HS-27A (cell line): ENCODE results near the gene TPT1.
"Not testable (repeated sequence)": the region's sequence is repeated elsewhere in the genome, so short reads cannot be mapped to it uniquely, and the experiment has no call there.

Experiments used
- DNase-seq: peaks from one replicate; pipeline ENCODE4 v3.0.0-alpha.2; 2012; ENCODE audit warnings: low read depth, missing footprints

TPT1 gene

DNA sequence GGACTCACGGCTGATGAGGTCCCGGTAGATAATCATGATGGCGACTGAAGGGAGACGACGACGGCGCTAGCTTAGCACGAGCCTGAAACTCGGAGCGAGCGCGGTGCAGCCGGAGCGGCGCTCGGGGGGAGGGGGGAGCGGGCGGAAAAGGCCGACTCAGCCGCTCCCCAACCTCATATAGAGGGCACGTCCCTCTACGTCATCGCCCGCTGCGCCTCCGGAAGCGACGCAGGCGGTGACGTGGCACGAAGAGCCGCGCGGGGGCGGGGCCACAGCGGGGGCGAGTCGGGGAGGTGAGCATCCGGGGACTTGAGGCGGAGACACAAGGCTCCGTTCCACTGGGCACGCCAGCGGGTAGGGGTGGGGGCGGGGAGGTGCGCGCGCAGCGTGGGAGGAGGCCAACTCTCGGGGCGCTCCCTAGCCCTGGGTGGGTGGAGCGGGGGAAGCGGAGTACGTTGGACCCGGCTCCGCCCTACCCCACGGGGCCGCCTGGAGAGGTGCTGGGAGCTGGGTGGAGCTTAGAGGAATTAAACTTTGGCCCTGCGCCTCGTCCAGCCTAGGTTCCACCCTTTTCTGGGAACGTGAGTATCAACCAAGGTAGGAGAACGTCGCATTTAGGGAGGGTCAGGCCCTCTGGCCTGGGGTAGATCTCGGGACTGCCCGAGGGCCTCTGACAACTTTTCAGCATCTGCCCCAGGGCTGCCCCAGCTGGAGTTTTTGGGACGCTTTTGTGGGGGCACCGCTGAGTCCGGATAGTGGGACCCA lies at the start of gene TPT1:
Gene TPT1, minus strand, starts transcription at position 150 of the 765 bp plus-strand sequence. Its CDS starts 114 bp downstream, at position 36.
- peak; percentile 82 for DNase-seq

DNA sequence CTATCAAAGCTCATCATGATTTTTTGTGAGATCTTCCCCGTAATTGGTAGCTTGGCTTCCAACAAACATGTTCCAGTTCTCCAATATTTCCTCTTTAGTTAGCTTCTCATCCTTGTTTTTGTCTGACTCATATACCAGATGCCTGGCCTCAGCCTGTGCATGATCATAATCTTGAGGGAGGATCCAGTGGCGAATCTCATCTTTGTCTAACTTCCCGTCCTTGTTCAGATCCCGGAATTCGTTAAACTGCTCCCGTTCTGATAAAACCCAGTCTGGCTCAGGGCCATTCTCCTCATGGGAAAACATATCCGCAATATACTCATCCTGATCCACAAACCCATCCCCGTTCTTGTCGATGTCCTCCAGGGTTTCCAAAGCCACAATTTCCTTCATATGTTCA lies 49.4 kb upstream of the TPT1 start:
- DNase-seq, result not testable (repeated sequence)

DNA sequence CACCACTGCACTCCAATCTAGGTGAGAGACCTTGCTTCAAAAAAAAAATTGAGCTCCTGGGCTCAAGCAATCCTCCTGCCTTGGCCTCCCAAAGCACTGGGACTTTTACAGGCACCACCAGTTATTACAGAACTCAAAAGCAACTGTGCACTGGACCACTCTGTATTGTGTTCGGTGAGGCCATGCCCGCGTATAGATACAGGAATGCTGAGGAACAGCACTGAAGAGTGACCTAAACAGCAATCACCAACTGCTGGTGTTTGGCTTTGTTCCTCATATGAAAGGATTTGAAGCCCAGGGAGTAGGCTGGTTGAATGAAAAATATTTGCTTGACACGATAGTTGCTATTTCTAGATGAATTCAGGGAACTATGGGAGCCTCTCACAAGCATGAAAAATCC lies 47.7 kb upstream of the TPT1 start:
- no peak for DNase-seq

- DNase-seq, result not testable (repeated sequence)
Measured at GRCh38 chr13:45386892-45387575, 46.1 kb upstream of the TPT1 start.

- no peak for DNase-seq
Measured at GRCh38 chr13:45385907-45386553, 45.0 kb upstream of the TPT1 start.

DNA sequence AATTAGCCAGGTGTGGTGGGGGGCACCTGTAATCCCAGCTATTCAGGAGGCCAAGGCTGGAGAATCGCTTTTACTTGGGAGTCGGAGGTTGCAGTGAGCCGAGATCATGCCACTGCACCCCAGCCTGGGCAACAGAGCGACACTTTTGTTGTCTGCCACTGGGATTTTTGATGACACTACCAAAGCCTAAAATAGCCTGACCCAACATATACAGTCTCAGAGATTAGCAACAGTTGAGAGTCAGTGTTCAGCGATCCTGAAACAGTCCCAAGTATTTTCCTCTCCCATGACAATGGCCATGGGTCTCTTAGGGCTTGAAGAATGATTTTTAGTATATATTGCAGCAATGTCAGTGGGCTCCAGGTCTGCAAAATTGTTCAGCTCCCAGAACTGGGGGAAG lies 44.3 kb upstream of the TPT1 start:
- DNase-seq, result no peak

GRCh38 chr13:45384474-45385174 lies 43.6 kb upstream of the TPT1 start:
- DNase-seq, result no peak

DNA sequence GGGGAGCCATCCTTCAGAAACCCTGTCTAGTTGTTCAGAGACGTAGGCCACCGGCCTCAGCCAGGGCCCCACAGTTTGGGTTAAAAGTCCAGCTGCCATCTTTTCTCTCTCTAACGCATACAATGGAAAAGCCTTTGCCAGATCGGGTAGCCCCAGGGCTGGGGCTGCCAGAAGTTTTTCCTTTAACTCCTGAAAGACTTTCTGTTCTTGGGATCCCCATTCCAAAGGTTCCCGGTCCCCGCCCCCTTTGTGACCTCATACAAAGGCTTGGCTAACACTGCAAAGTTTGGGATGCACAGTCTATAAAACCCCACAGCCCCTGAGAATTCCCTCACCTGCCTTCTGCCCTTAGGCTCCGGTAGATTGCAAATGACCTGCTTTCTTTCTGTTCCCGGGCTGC lies 41.8 kb upstream of the TPT1 start:
- DNase-seq, result not testable (repeated sequence)

DNA sequence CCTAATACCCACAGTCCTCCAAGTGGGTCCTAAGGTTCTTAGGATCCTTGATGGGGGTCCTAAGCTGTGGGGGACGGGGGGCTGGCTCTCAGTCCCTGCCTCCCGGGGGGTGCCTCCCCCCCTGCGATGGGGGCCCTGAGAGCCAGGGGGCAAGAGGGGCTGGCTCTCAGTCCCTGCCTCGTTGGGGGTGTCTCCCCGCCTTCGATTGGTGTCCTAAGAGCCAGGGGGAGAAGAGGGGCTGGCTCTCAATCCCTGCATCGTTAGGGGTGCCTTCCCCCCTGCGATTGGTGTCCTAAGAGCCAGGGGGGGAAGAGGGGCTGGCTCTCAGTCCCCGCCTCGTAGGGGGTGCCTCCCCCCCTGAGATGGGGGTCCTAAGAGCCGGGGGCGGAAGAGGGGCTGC lies 40.2 kb upstream of the TPT1 start:
- DNase-seq, result no peak

- DNase-seq, result not testable (repeated sequence)
Measured at GRCh38 chr13:45380708-45381107, 39.7 kb upstream of the TPT1 start.

DNA sequence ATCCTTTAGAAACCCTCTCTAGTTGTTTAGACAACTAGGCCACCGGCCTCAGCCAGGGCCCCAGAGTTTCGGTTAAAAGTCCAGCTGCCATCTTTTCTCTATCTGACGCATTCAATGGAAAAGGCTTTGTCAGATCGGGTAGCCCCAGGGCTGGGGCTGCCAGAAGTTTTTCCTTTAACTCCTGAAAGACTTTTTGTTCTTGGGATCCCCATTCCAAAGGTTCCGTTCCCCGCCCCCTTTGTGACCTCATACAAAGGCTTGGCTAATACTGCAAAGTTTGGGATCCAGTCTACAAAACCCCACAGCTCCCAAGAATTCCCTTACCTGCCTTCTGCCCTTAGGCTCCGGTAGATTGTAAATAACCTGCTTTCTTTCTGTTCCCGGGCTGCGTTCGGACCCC lies 38.5 kb upstream of the TPT1 start:
- DNase-seq, result not testable (repeated sequence)

DNA sequence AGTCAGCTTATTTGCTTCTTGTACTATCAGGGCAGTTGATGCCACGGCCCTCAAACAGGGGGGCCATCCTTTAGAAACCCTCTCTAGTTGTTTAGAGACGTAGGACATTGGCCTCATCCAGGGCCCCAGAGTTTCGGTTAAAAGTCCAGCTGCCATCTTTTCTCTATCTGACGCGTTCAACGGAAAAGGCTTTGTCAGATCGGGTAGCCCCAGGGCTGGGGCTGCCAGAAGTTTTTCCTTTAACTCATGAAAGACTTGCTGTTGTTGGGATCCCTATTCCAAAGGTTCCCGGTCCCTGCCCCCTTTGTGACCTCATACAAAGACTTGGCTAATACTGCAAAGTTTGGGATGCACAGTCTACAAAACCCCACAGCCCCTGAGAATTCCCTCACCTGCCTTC lies 37.8 kb upstream of the TPT1 start:
- not testable (repeated sequence) for DNase-seq

DNA sequence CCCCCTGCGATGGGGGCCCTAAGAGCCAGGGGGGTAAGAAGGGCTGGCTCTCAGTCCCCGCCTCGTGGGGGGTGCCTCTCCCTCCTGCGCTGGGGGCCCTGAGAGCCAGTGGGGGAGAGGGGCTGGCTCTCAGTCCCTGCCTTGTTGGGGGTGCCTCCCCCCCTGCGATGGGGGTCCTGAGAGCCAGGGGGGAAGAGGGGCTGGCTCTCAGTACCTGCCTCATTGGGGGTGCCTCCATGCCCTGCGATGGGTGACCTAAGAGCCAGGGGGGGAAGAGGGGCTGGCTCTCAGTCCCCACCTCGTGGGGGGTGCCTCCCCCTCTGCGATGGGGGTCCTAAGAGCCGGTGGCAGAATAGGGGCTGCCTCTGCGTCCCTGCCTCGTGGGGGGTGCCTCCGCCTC lies 36.3 kb upstream of the TPT1 start:
- DNase-seq, result not testable (repeated sequence)

GRCh38 chr13:45376651-45377050 lies 35.7 kb upstream of the TPT1 start:
- not testable (repeated sequence) for DNase-seq

DNA sequence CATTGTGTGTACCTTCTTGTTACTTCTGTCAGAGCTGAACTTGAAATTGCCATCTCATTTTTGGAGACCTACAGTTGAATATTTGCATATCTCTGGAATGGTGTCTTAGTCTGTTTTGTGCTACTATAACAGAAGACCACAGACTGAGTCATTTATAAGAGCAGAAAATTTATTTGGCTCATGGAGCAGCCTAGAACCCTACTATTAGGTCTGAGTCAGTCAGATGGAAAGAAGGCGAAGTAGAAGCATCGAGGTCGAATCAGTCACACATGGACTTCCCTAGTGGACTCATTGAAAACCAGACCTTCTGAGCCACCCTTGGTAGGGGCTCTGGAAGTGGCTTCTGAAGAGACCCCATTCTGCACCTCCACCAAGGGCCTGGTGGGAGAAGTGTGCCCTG lies 33.9 kb upstream of the TPT1 start:
- no peak for DNase-seq

DNA sequence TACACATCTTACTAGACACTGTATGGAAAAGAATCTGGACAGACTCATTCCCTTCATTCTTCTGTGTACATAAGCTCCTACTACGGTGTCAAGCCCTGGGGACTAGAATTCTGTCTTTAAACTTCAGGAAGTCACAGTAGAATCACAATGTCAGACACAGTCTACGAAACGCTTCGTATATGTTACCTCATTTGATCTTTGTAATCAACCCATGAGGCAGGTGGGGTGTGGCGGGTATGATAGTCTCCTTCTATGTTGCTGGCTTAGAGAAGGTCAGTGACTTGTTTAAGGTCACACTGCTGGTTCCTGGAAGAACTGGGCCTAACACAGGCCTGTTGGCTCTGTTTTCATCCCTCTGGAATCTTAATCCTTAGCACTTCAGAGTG lies 32.2 kb upstream of the TPT1 start:
- no peak for DNase-seq

DNA sequence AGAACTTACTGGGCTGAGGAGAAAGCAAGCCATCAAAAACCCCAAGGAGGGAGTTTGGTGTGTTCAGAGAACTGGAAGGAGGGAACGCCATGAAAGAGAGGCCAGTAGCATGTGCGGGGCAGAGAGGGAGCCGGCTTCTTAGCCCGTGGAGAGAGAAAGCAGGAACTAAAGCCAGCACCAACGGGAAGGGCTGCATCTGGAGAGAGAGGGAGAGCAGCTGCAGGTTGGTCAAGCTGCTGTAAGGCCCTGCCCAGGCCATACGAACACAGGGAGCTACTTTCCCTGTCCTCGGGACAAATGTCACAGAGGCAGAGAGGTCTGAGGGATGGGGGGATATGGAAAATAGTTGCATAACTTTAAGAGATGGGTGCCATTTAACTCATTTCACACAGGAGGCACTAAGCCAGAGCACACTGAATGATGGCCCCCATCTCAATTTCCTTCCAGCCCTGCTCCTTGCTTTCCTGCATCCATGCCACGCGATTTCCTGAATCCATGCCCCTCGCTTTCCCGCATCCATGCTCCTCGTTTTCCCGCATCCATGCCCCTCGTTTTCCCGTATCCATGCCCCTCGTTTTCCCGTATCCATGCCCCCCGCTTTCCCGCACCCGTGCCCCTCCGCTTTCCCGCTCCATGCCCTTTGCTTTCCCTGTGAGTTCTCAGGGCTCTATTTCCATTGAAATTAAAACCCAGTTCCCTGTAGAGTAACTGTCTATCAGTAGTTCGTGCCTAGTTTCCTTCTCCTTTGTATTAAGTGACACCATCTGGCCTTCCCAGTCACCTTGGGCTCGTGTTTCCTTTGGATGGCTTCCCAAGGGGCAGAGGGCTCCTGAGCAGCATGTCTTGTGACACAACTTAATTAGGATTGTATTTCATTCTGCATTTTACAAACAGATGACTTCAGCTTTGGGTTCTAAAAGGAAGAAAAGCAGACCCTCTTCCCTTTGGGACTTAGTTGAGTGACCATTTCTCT lies 31.5 kb upstream of the TPT1 start:
- no peak for DNase-seq

GRCh38 chr13:45370922-45371406 lies 30.0 kb upstream of the TPT1 start:
- DNase-seq, result peak; percentile 17

DNA sequence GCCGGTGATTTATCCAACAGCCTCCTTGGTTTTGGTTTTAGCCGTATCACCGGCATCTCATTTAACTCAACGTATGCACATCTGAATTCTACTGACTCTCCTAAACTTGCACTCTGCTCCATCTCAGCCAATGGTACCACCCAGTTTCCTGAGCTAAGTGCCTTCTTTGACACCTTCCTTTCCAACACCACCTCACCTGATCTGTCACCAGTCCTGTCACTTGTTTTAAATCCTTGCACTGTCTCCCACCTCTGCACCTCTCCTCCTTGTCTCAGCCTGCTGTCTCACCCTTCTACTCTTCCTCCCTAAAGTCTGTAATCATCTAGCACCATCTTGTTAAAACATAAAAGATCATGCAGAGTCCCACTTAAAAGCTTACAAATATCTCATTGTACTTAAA lies 28.1 kb upstream of the TPT1 start:
- no peak for DNase-seq

DNA sequence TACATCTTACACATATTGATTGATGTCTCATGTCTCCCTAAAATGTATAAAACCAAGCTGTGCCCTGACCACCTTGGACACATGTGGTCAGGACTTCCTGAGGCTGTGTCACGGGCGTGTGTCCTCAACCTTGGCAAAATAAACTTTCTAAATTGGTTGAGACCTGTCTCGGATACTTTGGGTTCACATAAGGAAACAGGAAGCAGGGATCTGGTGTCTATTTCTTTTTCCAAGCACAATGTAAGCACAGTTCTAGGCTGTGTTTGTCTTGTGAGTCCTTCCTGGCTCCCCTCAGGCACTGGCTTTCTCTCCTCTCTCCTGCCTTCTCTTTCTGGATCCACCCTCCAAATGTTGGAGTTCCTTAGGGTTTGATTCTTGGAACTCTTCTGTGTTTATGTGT lies 27.6 kb upstream of the TPT1 start:
- DNase-seq, result no peak

- no peak for DNase-seq
Measured at GRCh38 chr13:45368005-45368404, 27.0 kb upstream of the TPT1 start.
